Measurements from ENCODE around the gene TPMT.

Gene TPMT

GRCh38 chr6:18171871-18172270, 17.0 kb upstream of the TPMT start:
- TF ChIP-seq CTCF (IDR thresholded peaks at IDR 0.05; ENCODE audit: low read depth, low read length): no peak
- no peak for DNase-seq (ENCODE audit: extremely low read depth, low read depth)

- no peak for DNase-seq (ENCODE audit: extremely low read depth, low read depth)
- no peak for TF ChIP-seq CTCF (IDR thresholded peaks at IDR 0.05; ENCODE audit: low read depth, low read length)
Measured at GRCh38 chr6:18168264-18168663, 13.4 kb upstream of the TPMT start.

GRCh38 chr6:18166312-18167036, 11.6 kb upstream of the TPMT start:
- no peak for DNase-seq (ENCODE audit: extremely low read depth, low read depth)
- no peak for TF ChIP-seq CTCF (IDR thresholded peaks at IDR 0.05; ENCODE audit: low read depth, low read length)

GRCh38 chr6:18165751-18166150, 10.9 kb upstream of the TPMT start:
- DNase-seq (ENCODE audit: extremely low read depth, low read depth): no peak
- TF ChIP-seq CTCF (IDR thresholded peaks at IDR 0.05; ENCODE audit: low read depth, low read length): no peak

- TF ChIP-seq CTCF (IDR thresholded peaks at IDR 0.05; ENCODE audit: low read depth, low read length): no peak
- DNase-seq (ENCODE audit: extremely low read depth, low read depth): no peak
Measured at GRCh38 chr6:18162401-18162800, 7.5 kb upstream of the TPMT start.

GRCh38 chr6:18161431-18161830, 6.6 kb upstream of the TPMT start:
- TF ChIP-seq CTCF (IDR thresholded peaks at IDR 0.05; ENCODE audit: low read depth, low read length): no peak
- no peak for DNase-seq (ENCODE audit: extremely low read depth, low read depth)

- DNase-seq (ENCODE audit: extremely low read depth, low read depth): no peak
Measured at GRCh38 chr6:18160911-18161310, 6.0 kb upstream of the TPMT start.

More at GRCh38 chr6:18160911-18161310, 6.0 kb upstream of the TPMT start:
- no peak for TF ChIP-seq CTCF (IDR thresholded peaks at IDR 0.05; ENCODE audit: low read depth, low read length)
